HEK293 (cell line): ENCODE data around the gene USP17L13.
"Not testable (repeated sequence)": the region's sequence is repeated elsewhere in the genome, so short reads cannot be mapped to it uniquely, and the experiment has no call there.

ENCODE experiments used
- CTCF ChIA-PET: fragments of 350-600 bp; formaldehyde crosslinking; extraction: SDS; loops from one replicate; lab custom pipeline; 2021; ENCODE audit warnings: antibody characterized with exemption; lab: Yijun Ruan, JAX
- POLR2A ChIA-PET: fragments of 300-600 bp; formaldehyde crosslinking; extraction: SDS; loops from one replicate; lab custom pipeline; 2020; ENCODE audit warnings: antibody characterized with exemption, inconsistent platforms; lab: Yijun Ruan, JAX
- H3K27ac ChIP-seq: fragments of 200-500 bp; sonication (Bioruptor generic); 2 replicates; pipeline ENCODE4 v1.5.1; 2014; ENCODE audit warnings: low read depth, low read length, control low read depth, inconsistent platforms; ENCODE audit errors: extremely low read depth
- H3K36me3 ChIP-seq, 2 experiments: fragments of 200-500 bp in 1 of 2; sonication (Bioruptor generic) in 1 of 2; 1 replicate in 1 of 2; 2 replicates in 1 of 2; pipeline ENCODE4 v1.5.1; 2014 to 2017; ENCODE audit warnings: inconsistent platforms in 2 of 2, low read length in 2 of 2; ENCODE audit not compliant: control insufficient read depth in 2 of 2, insufficient read depth in 1 of 2
- H3K4me1 ChIP-seq: fragments of 200-500 bp; sonication (Bioruptor generic); 2 replicates; pipeline ENCODE4 v1.5.1; 2014; ENCODE audit warnings: mild to moderate bottlenecking, low read length, inconsistent platforms; ENCODE audit not compliant: control insufficient read depth, insufficient read depth
- H3K4me3 ChIP-seq: 2 replicates; pipeline ENCODE4 v1.5.1; 2011; ENCODE audit warnings: low read depth, mild to moderate bottlenecking, control low read depth, low read length, moderate library complexity
- H3K9me3 ChIP-seq: fragments of 200-500 bp; sonication (Bioruptor generic); 2 replicates; pipeline ENCODE4 v1.5.1; 2014; ENCODE audit warnings: low read depth, low read length, inconsistent platforms; ENCODE audit not compliant: control insufficient read depth, insufficient read depth

Gene USP17L13

DNA sequence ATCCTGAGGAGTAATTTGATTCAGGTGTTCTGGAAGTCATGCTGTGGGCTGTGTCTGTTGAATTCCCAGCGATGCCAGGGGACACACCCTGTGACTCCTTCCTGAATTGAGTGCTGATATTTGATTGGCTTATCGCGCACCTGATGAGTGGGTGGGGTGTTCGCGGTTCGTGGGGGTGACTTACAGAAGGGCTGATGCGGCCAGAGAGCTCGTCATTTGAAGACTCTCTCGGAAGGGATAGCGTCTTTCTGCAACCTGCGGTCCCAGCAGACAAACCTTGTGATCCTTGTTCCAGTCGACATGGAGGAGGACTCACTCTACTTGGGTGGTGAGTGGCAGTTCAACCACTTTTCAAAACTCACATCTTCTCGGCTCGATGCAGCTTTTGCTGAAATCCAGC, at the start of gene USP17L13:
Gene USP17L13 (plus strand): TSS at position 301 of the 400 bp plus-strand sequence. CDS start 0 bp downstream, at position 301.
- H3K9me3 ChIP-seq, H3K36me3 ChIP-seq, H3K27ac ChIP-seq, H3K4me3 ChIP-seq, POLR2A ChIA-PET, CTCF ChIA-PET, H3K4me1 ChIP-seq: not testable (repeated sequence)

- CTCF ChIA-PET, H3K4me3 ChIP-seq, H3K36me3 ChIP-seq, H3K9me3 ChIP-seq, H3K4me1 ChIP-seq, H3K27ac ChIP-seq, POLR2A ChIA-PET: not testable (repeated sequence)
These were observed 14.3 kb upstream of the USP17L13 start, which contains the start of gene USP17L10 for GRCh38 chr4:9210357-9210756. Gene USP17L10, plus strand, starts transcription at chr4:9210657. Its CDS starts 0 bp downstream, at chr4:9210657.

- H3K36me3 ChIP-seq, CTCF ChIA-PET, H3K9me3 ChIP-seq, H3K4me3 ChIP-seq, POLR2A ChIA-PET, H3K27ac ChIP-seq, H3K4me1 ChIP-seq: not testable (repeated sequence)
These were observed 10.0 kb upstream of the USP17L13 start for GRCh38 chr4:9214701-9215100.

- H3K27ac ChIP-seq, H3K4me3 ChIP-seq, H3K4me1 ChIP-seq, CTCF ChIA-PET, POLR2A ChIA-PET, H3K9me3 ChIP-seq, H3K36me3 ChIP-seq: not testable (repeated sequence)
These were observed 9.6 kb upstream of the USP17L13 start, which contains the start of gene USP17L11 for GRCh38 chr4:9215105-9215504. Gene USP17L11, plus strand, starts transcription at chr4:9215405. Its CDS starts 0 bp downstream, at chr4:9215405.

DNA sequence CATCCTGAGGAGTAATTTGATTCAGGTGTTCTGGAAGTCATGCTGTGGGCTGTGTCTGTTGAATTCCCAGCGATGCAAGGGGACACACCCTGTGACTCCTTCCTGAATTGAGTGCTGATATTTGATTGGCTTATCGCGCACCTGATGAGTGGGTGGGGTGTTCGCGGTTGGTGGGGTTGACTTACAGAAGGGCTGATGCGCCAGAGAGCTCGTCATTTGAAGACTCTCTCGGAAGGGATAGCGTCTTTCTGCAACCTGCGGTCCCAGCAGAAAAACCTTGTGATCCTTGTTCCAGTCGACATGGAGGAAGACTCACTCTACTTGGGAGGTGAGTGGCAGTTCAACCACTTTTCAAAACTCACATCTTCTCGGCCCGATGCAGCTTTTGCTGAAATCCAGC, 4.8 kb upstream of the USP17L13 start, which contains the start of gene USP17L12:
Gene USP17L12 (plus strand): TSS at position 301 of the 400 bp plus-strand sequence. CDS start 0 bp downstream, at position 301.
- H3K4me1 ChIP-seq, CTCF ChIA-PET, H3K4me3 ChIP-seq, POLR2A ChIA-PET, H3K9me3 ChIP-seq, H3K27ac ChIP-seq, H3K36me3 ChIP-seq: not testable (repeated sequence)

DNA sequence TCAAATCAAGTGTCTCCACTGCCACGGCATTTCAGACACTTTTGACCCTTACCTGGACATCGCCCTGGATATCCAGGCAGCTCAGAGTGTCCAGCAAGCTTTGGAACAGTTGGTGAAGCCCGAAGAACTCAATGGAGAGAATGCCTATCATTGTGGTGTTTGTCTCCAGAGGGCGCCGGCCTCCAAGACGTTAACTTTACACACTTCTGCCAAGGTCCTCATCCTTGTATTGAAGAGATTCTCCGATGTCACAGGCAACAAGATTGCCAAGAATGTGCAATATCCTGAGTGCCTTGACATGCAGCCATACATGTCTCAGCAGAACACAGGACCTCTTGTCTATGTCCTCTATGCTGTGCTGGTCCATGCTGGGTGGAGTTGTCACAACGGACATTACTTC, 5.6 kb downstream of the USP17L13 start:
- H3K4me1 ChIP-seq, POLR2A ChIA-PET, H3K36me3 ChIP-seq, H3K9me3 ChIP-seq, CTCF ChIA-PET, H3K27ac ChIP-seq, H3K4me3 ChIP-seq: not testable (repeated sequence)

- H3K9me3 ChIP-seq, CTCF ChIA-PET, H3K4me1 ChIP-seq, POLR2A ChIA-PET, H3K4me3 ChIP-seq, H3K36me3 ChIP-seq, H3K27ac ChIP-seq: not testable (repeated sequence)
These were observed 9.4 kb downstream of the USP17L13 start, which contains the start of gene USP17L15 for GRCh38 chr4:9234085-9234484. Gene USP17L15, plus strand, starts transcription at chr4:9234385. Its CDS starts 0 bp downstream, at chr4:9234385.

DNA sequence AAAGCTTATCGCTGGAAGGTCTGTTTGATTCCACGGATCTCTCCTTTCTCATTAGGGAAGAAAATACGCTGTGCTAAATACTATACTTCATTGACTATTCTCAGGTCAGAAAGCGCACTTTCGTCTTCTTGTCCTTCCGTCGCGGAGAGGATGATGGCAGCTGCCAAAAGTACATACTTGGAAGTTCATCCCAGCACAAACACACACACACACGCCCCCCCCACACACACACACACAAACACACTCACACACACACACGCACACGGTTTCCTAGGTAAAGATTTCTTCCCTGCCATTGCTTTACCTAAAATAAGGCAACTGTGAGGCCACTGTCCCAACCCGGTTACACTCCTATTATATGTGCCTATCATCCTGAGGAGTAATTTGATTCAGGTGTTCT, 13.8 kb downstream of the USP17L13 start:
- CTCF ChIA-PET, H3K36me3 ChIP-seq, H3K4me1 ChIP-seq, H3K4me3 ChIP-seq, H3K27ac ChIP-seq, H3K9me3 ChIP-seq, POLR2A ChIA-PET: not testable (repeated sequence)

DNA sequence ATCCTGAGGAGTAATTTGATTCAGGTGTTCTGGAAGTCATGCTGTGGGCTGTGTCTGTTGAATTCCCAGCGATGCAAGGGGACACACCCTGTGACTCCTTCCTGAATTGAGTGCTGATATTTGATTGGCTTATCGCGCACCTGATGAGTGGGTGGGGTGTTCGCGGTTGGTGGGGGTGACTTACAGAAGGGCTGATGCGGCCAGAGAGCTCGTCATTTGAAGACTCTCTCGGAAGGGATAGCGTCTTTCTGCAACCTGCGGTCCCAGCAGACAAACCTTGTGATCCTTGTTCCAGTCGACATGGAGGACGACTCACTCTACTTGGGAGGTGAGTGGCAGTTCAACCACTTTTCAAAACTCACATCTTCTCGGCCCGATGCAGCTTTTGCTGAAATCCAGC, 18.9 kb downstream of the USP17L13 start, which contains the start of gene USP17L17:
Gene USP17L17 (plus strand): TSS at position 301 of the 400 bp plus-strand sequence. CDS start 0 bp downstream, at position 301.
- H3K4me1 ChIP-seq, H3K4me3 ChIP-seq, H3K27ac ChIP-seq, CTCF ChIA-PET, H3K9me3 ChIP-seq, POLR2A ChIA-PET, H3K36me3 ChIP-seq: not testable (repeated sequence)

DNA sequence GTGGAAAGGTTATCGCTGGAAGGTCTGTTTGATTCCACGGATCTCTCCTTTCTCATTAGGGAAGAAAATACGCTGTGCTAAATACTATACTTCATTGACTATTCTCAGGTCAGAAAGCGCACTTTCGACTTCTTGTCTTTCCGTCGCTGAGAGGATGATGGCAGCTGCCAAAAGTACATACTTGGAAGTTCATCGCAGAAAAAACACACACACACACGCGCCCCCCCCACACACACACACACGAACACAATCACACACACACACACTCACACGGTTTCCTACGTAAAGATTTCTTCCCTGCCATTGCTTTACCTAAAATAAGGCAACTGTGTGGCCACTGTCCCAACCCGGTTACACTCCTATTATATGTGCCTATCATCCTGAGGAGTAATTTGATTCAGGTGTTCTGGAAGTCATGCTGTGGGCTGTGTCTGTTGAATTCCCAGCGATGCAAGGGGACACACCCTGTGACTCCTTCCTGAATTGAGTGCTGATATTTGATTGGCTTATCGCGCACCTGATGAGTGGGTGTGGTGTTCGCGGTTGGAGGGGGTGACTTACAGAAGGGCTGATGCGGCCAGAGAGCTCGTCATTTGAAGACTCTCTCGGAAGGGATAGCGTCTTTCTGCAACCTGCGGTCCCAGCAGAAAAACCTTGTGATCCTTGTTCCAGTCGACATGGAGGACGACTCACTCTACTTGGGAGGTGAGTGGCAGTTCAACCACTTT, 23.4 kb downstream of the USP17L13 start, which contains the start of gene USP17L18:
Gene USP17L18 (plus strand): TSS at position 678 of the 728 bp plus-strand sequence. CDS start 0 bp downstream, at position 678.
- H3K4me3 ChIP-seq, H3K27ac ChIP-seq, CTCF ChIA-PET, H3K36me3 ChIP-seq, POLR2A ChIA-PET, H3K4me1 ChIP-seq, H3K9me3 ChIP-seq: not testable (repeated sequence)

DNA sequence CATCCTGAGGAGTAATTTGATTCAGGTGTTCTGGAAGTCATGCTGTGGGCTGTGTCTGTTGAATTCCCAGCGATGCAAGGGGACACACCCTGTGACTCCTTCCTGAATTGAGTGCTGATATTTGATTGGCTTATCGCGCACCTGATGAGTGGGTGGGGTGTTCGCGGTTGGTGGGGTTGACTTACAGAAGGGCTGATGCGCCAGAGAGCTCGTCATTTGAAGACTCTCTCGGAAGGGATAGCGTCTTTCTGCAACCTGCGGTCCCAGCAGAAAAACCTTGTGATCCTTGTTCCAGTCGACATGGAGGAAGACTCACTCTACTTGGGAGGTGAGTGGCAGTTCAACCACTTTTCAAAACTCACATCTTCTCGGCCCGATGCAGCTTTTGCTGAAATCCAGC, 28.4 kb downstream of the USP17L13 start, which contains the start of gene USP17L19:
Gene USP17L19 (plus strand): TSS at position 301 of the 400 bp plus-strand sequence. CDS start 0 bp downstream, at position 301.
- H3K4me3 ChIP-seq, H3K36me3 ChIP-seq, CTCF ChIA-PET, H3K27ac ChIP-seq, H3K4me1 ChIP-seq, H3K9me3 ChIP-seq, POLR2A ChIA-PET: not testable (repeated sequence)
